Measurements from ENCODE around the gene NLRP3.
"Not testable (repeated sequence)": the region's sequence is repeated elsewhere in the genome, so short reads cannot be mapped to it uniquely, and the experiment has no call there.

The NLRP3 gene

DNA sequence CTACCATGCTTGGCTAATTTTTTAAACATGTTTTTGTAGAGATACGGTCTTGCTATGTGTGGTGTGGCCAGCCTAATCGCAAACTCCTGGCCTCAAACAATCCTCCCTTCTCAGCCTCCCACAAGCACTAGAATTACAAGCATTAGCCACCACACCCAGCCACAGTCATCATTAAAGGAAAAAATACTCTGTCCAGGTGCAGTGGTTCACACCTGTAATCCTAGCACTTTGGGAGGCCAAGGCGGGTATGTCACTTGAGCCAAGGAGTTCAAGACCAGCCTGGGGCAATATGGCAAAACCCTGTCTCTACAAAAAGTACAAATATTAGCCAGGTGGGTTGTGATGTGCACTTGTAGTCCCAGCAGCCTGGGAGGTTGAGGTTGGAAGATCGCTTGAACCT, 25.0 kb upstream of the NLRP3 start:
- DNase-seq (ENCODE audit: low read depth in 2 of 2) = no peak

DNA sequence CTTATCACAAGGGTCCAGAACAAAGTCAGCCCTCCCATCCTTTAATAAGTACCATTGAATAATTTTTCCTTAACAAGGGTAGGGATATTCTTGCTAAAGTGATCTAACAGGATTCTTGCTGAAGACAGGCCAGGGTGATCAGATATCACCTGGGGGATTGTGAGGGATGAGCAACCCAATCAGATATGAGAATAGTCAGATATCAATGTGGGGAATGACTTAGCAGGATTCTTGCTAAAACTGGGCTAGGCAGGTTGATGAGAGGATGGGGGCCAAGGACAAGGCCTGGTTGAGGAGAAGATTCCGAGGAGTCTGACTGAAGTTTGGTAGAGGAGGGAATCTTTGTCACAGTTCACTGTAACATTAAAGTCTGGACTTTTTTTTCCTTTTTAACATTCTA, 23.9 kb upstream of the NLRP3 start:
- DNase-seq (ENCODE audit: low read depth in 2 of 2) = no peak

DNA sequence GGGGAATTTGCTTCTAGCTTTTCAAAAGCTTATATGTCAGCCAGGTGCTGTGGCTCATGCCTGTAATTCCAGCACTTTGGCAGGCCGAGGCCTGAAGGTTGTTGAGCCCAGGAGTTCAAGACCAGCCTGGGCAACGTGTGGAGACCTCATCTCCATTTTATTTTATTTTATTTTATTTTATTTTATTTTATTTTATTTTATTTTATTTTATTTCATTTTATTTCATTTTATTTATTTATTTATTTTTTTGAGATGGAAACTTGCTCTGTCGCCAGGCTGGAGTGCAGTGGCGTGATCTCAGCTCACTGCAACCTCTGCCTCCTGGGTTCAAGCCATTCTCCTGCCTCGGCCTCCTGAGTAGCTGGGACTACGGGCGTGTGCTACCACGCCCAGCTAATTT, 20.9 kb upstream of the NLRP3 start:
- DNase-seq (ENCODE audit: low read depth in 2 of 2) = not testable (repeated sequence)

DNA sequence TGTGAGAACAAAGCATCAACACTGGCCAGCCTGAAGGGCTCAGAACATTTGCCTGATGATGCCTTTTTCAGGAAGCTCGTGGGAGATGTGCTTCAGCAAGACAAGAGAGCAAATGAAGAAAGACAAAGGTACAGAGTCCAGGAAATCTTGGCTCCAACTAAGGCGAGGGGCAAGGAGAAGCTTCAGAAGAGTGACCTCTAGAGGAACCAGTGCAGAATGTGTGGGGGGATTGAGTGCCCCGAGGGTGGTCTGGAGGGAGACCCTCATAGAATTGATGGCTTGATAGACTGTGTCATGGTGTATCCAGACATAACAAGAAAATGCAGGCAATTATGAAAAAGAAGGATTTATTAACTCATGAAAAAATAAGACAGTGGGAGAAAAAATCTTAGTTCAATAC, 15.3 kb upstream of the NLRP3 start:
- DNase-seq (ENCODE audit: low read depth in 2 of 2) = no peak

DNA sequence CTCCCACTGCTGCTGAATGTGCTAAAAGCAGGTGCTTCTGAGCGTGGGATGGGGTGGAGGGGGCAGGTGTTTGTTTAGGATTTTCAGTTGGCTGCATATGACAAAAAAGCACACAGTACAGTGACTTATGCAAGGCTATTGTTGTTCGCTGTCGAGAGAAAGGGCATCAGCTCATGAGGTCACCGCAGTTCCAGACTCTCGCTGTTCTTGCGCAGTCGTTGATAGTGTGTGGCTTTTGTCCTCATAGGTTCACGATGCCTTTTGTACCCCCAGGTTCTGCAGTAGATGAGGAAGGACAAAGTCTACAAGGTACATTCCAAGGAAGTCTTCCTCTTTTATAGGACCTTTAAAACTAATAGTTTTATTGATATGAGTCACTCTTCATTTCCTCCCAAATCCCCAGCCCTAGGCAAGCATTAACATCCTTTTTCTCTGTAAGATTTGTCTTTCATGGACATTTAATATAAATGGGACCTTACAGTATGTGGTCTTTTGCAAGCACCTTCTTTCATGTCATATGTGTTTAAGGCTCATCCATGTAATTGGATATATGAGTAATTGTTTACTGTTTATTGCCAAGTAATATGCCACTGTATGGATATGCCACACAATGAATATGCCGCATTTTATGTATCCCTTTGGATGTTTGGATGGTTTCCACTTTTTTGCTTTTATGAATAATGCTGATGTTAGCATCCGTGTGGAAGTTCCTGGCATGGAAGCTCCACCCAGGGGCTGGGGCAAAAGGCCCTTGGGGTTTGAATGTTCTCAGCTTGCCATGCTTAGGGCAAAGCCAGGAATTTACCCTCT, 14.5 kb upstream of the NLRP3 start:
- DNase-seq (ENCODE audit: low read depth in 2 of 2) = no peak

DNA sequence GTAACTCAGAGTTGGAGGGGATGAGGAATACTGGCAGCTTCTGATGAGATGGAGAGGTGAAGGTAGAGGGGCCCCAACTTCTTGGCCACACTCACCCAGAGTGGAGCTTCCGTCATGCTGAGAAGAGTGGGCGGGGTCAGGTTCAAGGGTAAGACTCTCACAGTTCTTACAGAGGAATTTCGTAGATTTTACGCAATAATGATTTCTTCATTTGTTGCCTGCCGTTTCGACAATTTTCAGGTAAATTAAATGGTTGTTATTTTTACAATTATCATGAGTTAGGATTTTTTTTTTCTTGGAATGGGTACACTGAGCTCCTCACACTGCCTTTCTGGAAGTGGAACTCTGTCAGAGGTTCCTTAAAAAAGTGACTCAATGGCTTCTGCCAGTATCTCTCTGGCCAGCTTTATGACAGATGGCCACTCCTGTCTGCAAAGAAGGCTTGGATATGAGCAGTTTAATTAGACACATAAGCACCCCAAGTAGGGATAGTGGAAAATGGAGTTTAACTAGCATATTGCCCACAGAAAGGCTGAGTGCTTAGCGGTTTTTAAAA, 13.8 kb upstream of the NLRP3 start:
- no peak for DNase-seq (ENCODE audit: low read depth in 2 of 2)

DNA sequence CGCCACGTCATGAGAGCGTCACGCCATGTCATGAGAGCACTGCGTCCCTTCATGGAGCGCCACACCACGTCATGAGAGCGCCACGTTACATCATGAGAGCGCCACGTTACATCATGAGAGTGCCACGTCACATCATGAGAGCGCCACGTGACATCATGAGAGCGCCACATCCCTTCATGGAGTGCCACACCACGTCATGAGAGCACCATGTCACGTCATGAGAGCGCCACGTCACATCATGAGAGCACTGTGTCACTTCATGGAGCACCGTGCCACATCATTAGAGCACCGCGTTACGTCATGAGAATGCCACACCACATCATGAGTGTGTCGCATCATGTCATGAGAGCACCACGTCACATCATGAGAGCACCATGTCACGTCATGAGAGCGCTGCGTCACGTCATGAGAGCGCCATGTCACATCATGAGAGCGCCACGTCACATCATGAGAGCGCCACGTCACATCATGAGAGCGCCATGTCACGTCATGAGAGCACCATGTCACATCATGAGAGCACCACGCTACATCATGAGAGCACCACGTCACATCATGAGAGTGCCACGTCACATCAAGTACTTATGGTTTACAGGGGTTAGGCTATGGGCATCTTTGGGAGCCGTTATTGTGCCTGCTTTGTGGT, 9.8 kb upstream of the NLRP3 start:
- DNase-seq (ENCODE audit: low read depth in 2 of 2) = no peak

DNA sequence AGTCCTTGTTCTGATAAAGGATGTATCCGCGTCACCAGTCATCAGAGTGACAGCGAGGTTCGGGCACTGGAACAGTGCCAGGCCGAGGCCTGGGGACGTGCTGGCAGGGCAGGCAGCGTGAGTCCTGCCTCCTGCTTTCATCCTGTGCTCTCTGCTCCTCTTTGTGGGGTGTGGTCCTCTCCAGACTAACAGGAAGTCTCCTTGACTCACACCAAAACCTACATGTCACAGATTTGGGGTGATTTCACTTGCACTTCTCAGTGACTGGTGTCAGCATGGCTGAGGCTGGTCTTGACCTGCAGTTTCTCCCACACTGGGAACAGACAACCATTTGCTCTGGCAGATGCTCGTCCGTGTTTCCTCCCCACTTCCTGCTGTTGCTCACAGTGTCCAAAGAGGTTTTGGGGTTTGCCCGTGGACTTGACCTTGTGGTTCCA, 8.8 kb upstream of the NLRP3 start:
- no peak for DNase-seq (ENCODE audit: low read depth in 2 of 2)

DNA sequence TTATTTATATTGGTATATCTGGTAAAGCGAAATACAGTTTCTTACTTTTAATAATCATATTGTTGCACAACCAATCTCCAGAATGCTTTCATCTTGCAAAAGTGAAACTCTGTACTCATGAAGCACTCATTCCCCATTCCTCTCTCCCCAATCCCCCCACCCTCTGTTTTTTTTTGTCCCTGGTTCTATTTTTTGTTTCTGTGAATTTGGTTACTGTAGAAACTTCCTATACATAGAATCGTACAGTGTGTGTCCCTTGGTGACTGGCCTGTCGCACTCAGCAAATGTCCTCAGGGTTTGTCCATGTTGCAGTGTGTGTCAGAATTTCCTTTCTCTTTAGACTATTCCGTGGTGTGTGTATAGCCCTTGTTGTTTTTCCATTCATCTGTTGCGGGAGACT, 7.9 kb upstream of the NLRP3 start:
- DNase-seq (ENCODE audit: low read depth in 2 of 2) = no peak

DNA sequence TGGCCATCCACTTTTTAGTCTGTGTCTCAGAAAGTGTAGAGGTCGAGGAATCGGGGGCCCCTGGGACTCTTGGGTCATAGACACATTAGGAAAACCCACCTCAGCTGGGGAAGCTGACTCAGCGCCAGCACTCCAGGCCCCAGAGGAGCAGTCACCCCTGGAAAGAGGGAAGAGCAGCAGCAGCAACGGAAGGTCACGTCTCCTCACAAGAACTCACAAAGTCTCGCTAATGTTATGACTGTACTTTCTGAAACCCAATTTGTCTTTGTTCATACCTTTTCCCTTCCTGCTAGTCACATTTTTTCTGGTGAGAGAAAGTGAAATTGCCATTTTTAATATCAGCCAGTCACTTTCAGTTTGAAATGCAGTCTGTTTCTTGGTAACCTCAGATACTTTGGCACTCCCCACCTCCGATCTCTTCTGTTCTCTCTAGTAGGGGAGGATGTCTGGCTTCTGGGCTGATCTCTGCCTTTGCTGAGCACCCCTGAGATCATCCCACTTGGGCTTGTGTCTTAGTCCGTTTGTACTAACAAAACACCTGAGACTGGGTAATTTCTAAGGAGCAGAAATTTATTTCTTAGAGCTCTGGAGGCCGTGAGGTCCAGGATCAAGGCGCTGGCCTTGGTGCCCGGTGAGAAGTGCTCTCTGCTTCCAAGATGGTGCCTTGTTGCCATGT, 6.0 kb upstream of the NLRP3 start:
- no peak for DNase-seq (ENCODE audit: low read depth in 2 of 2)

DNA sequence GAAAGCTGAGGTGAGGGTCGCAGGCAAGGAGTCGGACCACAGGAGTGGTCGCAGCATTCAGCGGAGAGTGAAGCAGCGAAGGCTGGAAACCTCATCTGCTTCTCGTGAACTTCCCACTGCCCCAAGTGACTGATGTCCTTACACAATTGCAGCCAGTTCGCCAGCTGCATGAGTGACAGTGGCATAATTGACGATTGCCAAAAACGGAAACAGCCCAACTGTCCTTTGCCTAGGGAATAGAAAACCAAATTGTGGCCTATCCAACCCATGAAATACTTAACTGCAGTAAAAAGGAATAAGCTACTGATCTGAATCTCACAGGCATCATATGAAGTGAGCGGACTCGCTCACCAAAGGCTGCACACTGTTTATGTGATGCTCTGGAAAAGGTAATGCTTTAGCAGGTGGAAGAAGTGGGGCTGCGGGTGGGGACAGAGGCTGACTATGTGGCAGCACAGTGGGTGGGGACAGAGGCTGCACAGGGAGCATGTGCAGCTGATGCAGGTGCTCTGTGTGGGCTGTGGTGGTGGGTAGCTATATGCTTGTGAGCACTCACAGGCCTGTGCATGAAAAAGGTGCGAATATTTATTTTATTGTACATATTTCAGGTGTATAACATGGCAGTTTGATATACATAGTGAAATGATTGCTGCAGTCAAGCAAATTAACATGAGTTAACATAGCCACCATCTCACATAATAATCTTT, 4.2 kb upstream of the NLRP3 start:
- DNase-seq (ENCODE audit: low read depth in 2 of 2) = no peak

DNA sequence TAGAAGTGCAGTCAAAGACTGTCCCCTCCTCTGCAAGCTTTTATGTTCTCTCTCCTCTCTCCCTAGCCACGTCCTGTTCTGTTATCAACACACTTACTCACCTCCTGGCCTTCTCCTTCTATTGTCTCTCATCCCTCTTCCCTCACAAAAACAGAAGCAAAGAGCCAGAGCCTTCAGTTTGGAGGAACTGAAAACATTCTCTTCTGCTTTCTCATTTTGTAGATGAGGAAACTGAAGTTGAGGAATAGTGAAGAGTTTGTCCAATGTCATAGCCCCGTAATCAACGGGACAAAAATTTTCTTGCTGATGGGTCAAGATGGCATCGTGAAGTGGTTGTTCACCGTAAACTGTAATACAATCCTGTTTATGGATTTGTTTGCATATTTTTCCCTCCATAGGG, 1.9 kb downstream of the NLRP3 start:
- no peak for DNase-seq (ENCODE audit: low read depth in 2 of 2)

DNA sequence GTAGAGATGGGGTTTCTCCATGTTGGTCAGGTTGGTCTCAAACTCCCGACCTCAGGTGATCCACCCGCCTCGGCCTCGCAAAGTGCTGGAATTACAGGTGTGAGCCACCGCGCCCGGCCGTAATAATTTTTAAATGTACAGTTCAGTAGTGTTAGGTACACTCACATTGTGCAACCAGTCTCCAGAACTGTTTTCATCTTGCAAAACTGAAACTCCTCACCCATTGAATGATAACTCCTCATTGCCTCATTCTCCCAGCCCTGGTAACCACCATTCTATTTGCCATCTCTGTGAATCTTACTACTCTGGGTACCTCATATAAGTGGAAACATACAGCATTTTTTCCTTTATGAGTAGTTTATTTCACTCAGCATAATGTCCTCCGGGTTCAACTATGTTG, 3.4 kb downstream of the NLRP3 start:
- no peak for DNase-seq (ENCODE audit: low read depth in 2 of 2)

DNA sequence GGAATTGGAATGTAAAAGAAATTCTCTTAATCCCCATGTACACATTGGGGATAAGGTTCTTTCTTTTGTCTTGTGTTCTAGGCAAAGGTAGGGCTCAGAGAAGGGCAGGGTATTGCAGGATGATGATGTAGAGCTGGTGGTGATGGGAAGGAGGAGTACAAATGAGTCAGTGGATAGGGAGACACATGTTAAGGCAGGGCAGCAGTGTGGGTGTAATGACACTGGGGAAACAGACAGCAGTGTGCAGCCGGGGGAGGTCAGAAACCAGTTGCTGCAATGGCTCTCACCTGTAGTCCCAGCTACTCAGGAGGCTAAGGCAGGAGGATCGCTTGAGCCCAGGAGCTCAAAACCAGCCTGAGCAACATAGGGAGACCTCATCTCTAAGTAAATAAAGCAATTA, 5.1 kb downstream of the NLRP3 start:
- no peak for DNase-seq (ENCODE audit: low read depth in 2 of 2)

DNA sequence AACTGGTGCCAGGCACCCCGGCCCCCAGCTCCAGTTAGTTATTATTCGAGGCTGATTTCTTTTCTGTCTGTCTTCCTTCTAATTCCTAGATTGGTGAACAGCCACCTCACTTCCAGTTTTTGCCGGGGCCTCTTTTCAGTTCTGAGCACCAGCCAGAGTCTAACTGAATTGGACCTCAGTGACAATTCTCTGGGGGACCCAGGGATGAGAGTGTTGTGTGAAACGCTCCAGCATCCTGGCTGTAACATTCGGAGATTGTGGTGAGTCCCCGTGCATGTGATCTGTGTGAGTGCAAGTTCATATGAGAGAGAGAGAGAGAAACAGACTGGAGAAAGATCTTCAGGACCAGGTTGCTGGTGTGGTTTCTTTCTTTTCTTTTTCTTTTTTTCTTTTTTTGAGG, 13.5 kb downstream of the NLRP3 start:
- DNase-seq (ENCODE audit: low read depth in 2 of 2) = no peak

DNA sequence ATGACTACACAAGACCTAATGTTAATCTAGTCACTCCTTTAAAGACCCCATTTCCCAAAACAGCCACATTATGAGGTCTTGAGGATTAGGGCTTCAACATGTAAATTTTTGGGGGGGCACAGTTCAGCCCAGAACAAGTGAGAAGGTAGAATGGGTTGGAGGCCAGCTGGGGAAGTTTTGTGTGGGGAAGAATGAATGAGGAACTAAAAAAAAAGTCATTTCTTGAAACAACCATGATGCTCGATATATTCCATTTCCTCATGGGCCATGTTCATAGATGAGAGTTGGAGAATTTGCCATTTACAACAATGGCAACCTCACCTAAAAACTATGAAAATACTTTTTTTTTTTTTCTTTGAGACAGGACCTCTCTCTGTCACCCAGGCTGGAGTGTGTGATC, 14.5 kb downstream of the NLRP3 start:
- no peak for DNase-seq (ENCODE audit: low read depth in 2 of 2)

DNA sequence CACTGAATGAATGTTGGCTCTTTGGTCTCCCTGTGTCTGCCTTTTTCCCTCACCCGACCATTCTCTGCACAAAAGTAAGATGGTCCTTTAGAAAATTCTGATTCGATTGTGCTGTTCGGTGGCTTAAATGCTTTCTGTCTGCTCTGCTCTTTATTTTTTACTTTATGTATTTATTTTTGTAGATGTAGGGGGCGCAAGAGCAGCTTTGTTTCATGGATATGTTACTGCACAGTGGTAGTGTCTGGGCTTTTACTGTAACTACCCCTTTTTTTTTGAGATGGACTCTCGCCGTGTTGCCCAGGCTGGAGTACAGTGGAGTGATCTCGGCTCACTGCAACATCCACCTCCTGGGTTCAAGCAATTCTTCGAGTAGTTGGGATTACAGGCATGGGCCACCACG, 15.7 kb downstream of the NLRP3 start:
- no peak for DNase-seq (ENCODE audit: low read depth in 2 of 2)

DNA sequence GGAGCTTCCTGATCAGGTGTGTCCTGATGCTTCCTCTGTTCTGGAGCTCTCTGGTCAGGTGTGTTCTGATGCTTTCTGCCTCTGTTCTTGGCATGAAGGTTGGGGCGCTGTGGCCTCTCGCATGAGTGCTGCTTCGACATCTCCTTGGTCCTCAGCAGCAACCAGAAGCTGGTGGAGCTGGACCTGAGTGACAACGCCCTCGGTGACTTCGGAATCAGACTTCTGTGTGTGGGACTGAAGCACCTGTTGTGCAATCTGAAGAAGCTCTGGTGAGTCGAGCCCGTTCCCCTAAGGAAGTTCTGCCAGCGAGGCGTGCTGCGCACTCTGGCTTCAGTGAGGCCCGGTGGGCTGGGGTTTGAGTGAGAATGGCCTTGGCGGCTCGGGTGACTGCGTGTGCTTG, 18.0 kb downstream of the NLRP3 start:
- no peak for DNase-seq (ENCODE audit: low read depth in 2 of 2)

DNA sequence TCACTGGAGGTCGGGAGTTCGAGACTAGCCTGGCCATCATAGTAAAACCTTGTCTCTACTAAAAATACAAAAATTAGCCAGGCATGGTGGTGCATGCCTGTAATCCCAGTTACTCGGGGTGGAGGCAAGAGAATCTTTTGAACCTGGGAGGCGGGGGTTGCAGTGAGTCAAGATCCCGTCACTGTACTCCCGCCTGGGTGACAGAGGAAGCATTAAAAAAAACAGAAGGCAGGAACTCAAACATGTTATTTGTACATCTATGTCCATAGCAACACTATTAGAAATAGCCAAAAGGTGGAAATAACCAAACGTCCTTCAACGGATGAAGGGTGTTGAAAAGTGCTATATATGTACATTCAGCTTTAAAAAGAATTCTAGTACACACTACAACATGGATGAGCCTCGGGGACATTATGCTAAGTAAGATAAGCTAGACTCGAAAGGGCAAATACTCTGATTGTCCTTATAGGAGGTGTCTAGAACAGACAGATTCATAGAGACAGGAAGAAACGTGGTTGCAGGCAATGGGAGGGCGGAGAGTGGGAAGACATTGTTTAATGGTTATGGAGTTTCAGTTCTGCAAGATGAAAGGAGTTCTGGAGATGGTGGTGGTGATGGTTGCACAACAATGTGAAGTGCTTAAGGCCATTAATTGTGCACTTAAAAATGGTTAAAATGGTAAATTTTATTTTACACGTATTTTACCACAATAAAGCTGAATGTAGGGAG, 19.2 kb downstream of the NLRP3 start:
- no peak for DNase-seq (ENCODE audit: low read depth in 2 of 2)

DNA sequence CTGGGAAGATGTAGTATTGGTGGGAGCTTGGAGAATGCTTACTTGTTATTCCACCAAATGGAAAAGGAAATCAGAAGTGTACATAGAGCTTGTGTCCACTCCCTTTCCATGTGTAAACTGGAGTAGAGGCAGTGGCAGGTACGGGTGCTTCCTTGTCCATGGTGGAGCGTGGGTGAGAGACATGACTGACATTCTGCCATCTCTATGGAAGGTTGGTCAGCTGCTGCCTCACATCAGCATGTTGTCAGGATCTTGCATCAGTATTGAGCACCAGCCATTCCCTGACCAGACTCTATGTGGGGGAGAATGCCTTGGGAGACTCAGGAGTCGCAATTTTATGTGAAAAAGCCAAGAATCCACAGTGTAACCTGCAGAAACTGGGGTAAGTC, 19.8 kb downstream of the NLRP3 start:
- no peak for DNase-seq (ENCODE audit: low read depth in 2 of 2)
